IMR-90 (cell line): ENCODE data around the gene CMTM8. TPM values are rescaled to one million over a fixed set of nuclear protein-coding genes. Genes with fewer than 3 reads are reported as not detected.

Source experiments
- ATAC-seq: fragments of 200-7000 bp; cut with Tn5 transposase; 2 replicates; pipeline ENCODE4 v1.9.1; 2020; ENCODE audit warnings: low read depth, mild to moderate bottlenecking, moderate library complexity
- BruUV-seq: library from RNA; stranded (reverse); fragments of 400-500 nt; replicated peaks from 2 replicates; lab custom pipeline; 2021; lab: Mats Ljungman, UMichigan
- CTCF ChIA-PET: fragments of 300-600 bp; formaldehyde crosslinking; extraction: SDS; loops from one replicate; lab custom pipeline; 2021; ENCODE audit warnings: antibody characterized with exemption; lab: Yijun Ruan, JAX
- POLR2A ChIA-PET: fragments of 300-600 bp; sonication (Branson Sonifier 250); formaldehyde crosslinking; loops from one replicate; lab custom pipeline; 2022; ENCODE audit warnings: antibody characterized with exemption; ENCODE audit not compliant: unreplicated experiment; lab: Charles Lee
- DNase-seq: peaks from one replicate; pipeline ENCODE4 v3.0.0; 2013
- H2AFZ ChIP-seq: replicated peaks from 2 replicates; pipeline ENCODE3; 2013; ENCODE audit warnings: low read length, mild to moderate bottlenecking; ENCODE audit not compliant: poor library complexity
- H2AK5ac ChIP-seq: 2 replicates; pipeline ENCODE4 v1.6.1; 2013; ENCODE audit warnings: low read depth, low read length, inconsistent platforms
- H2AK9ac ChIP-seq: replicated peaks from 2 replicates; pipeline ENCODE3; 2013; ENCODE audit warnings: mild to moderate bottlenecking, low read depth, low read length, moderate library complexity; ENCODE audit not compliant: poor library complexity
- H2BK120ac ChIP-seq: 2 replicates; pipeline ENCODE4 v1.6.1; 2013; ENCODE audit warnings: low read depth, low read length, inconsistent platforms
- H2BK15ac ChIP-seq: 3 replicates; pipeline ENCODE4 v1.6.1; 2013; ENCODE audit warnings: low read depth, low read length, inconsistent platforms
- H2BK20ac ChIP-seq: 2 replicates; pipeline ENCODE4 v1.6.1; 2013; ENCODE audit warnings: low read depth, mild to moderate bottlenecking, inconsistent platforms, low read length, moderate library complexity
- H2BK5ac ChIP-seq: 2 replicates; pipeline ENCODE4 v1.6.1; 2013; ENCODE audit warnings: mild to moderate bottlenecking, low read depth, low read length, inconsistent platforms; ENCODE audit not compliant: poor library complexity, severe bottlenecking
- H3K14ac ChIP-seq: replicated peaks from 2 replicates; pipeline ENCODE4 v1.6.1; 2013; ENCODE audit warnings: low read depth, low read length, inconsistent platforms
- H3K18ac ChIP-seq: 2 replicates; pipeline ENCODE4 v1.6.1; 2013; ENCODE audit warnings: low read depth, low read length, control low read depth
- H3K23ac ChIP-seq: 2 replicates; pipeline ENCODE4 v1.6.1; 2013; ENCODE audit warnings: low read depth, low read length, inconsistent platforms
- H3K27ac ChIP-seq: 2 replicates; pipeline ENCODE4 v1.5.1; 2013; ENCODE audit warnings: mild to moderate bottlenecking, control low read depth, low read length; ENCODE audit not compliant: insufficient read depth
- H3K27me3 ChIP-seq: 2 replicates; pipeline ENCODE4 v1.6.1; 2013; ENCODE audit warnings: low read length; ENCODE audit not compliant: control insufficient read depth, insufficient read depth
- H3K36me3 ChIP-seq: 2 replicates; pipeline ENCODE4 v1.6.1; 2013; ENCODE audit warnings: low read length, mixed read lengths; ENCODE audit not compliant: control insufficient read depth, insufficient read depth
- H3K4ac ChIP-seq: 2 replicates; pipeline ENCODE4 v1.6.1; 2013; ENCODE audit warnings: low read depth, low read length, inconsistent platforms
- H3K4me1 ChIP-seq: 2 replicates; pipeline ENCODE4 v1.6.1; 2013; ENCODE audit warnings: low read length, mixed read lengths; ENCODE audit not compliant: control insufficient read depth, insufficient read depth
- H3K4me2 ChIP-seq: 2 replicates; pipeline ENCODE4 v1.6.1; 2013; ENCODE audit warnings: low read depth, mild to moderate bottlenecking, control low read depth, low read length, moderate library complexity
- H3K4me3 ChIP-seq: 2 replicates; pipeline ENCODE4 v1.5.1; 2013; ENCODE audit warnings: low read depth, mild to moderate bottlenecking, control low read depth, low read length, moderate library complexity; ENCODE audit not compliant: insufficient read depth
- H3K56ac ChIP-seq: 2 replicates; pipeline ENCODE4 v1.6.1; 2013; ENCODE audit warnings: low read length, inconsistent platforms; ENCODE audit not compliant: insufficient read depth; ENCODE audit errors: extremely low read depth
- H3K79me1 ChIP-seq, 2 experiments: 2 replicates each; pipeline ENCODE4 v1.6.1; 2013; ENCODE audit warnings: low read length in 2 of 2, inconsistent platforms in 1 of 2, low read depth in 1 of 2
- H3K9ac ChIP-seq: 2 replicates; pipeline ENCODE4 v1.6.1; 2013; ENCODE audit warnings: low read depth, low read length, control low read depth
- H3K9me1 ChIP-seq: 2 replicates; pipeline ENCODE4 v1.6.1; 2013; ENCODE audit warnings: low read length, inconsistent platforms; ENCODE audit not compliant: insufficient read depth
- H3K9me3 ChIP-seq: 2 replicates; pipeline ENCODE4 v1.6.1; 2013; ENCODE audit warnings: low read length; ENCODE audit not compliant: control insufficient read depth, insufficient read depth
- H4K20me1 ChIP-seq: 2 replicates; pipeline ENCODE4 v1.6.1; 2013; ENCODE audit warnings: low read length, inconsistent platforms; ENCODE audit not compliant: insufficient read depth
- H4K5ac ChIP-seq: 2 replicates; pipeline ENCODE4 v1.6.1; 2013; ENCODE audit warnings: mild to moderate bottlenecking, low read depth, low read length, control low read depth
- H4K8ac ChIP-seq, 2 experiments: 2 replicates each; pipeline ENCODE4 v1.6.1; 2013; ENCODE audit warnings: low read depth in 2 of 2, low read length in 2 of 2, control low read depth in 1 of 2, inconsistent platforms in 1 of 2
- H4K91ac ChIP-seq: 2 replicates; pipeline ENCODE4 v1.6.1; 2013; ENCODE audit warnings: low read depth, low read length, inconsistent platforms; ENCODE audit not compliant: insufficient read depth
- CEBPB ChIP-seq: IDR thresholded peaks from 2 replicates; pipeline ENCODE4 v1.6.1; 2012; ENCODE audit warnings: low read depth, low read length, improper control_type of control experiment
- RAD21 ChIP-seq: IDR thresholded peaks from 2 replicates; pipeline ENCODE4 v1.6.1; 2012; ENCODE audit warnings: low read length, improper control_type of control experiment
- WGBS, 2 experiments: methylation state at CpG; one replicate each; pipeline versions ENCODE4 v1.1.5 to v1.1.7; 2013; ENCODE audit warnings: missing lambda C conversion rate in 2 of 2; ENCODE audit not compliant: insufficient read length in 1 of 2; ENCODE audit errors: extremely low coverage in 2 of 2; 5-methylcytosine and 5-hydroxymethylcytosine counted together
- dilution Hi-C: fragments of 300-500 bp; cut with HindIII; formaldehyde crosslinking; loops from one replicate; pipeline ENCODE4 v1.14.3; 2018; ENCODE audit warnings: low sequenced_read_pairs; ENCODE audit not compliant: unreplicated experiment
- in situ Hi-C: fragments of 300-500 bp; cut with MboI; formaldehyde crosslinking; loops from 3 replicates; pipeline ENCODE4 v1.14.3; 2019; ENCODE audit warnings: low sequenced_read_pairs, inconsistent platforms, mixed read lengths
- intact Hi-C: fragments of 100-400 bp; cut with micrococcal nuclease; formaldehyde crosslinking; loops from 2 replicates; pipeline ENCODE4 v1.10.0; 2022
- polyA plus RNA-seq, 3 experiments: library from polyadenylated mRNA; depleted of rRNA; stranded (reverse); fragments of >200 nt; gene quantifications; 2 replicates each; pipeline ENCODE4 v1.2.3, GENCODE V29; 2012; ENCODE audit warnings: low replicate concordance in 1 of 3
- total RNA-seq: library from RNA; depleted of rRNA; stranded (reverse); fragments of >200 nt; gene quantifications from 2 replicates; pipeline ENCODE4 v1.2.3, GENCODE V29; 2012

CMTM8 gene
- total and polyA plus RNA-seq, 2 of the 4 experiments (the other 2 are of a cell fraction): 0.15 TPM; not detected in 1

DNA sequence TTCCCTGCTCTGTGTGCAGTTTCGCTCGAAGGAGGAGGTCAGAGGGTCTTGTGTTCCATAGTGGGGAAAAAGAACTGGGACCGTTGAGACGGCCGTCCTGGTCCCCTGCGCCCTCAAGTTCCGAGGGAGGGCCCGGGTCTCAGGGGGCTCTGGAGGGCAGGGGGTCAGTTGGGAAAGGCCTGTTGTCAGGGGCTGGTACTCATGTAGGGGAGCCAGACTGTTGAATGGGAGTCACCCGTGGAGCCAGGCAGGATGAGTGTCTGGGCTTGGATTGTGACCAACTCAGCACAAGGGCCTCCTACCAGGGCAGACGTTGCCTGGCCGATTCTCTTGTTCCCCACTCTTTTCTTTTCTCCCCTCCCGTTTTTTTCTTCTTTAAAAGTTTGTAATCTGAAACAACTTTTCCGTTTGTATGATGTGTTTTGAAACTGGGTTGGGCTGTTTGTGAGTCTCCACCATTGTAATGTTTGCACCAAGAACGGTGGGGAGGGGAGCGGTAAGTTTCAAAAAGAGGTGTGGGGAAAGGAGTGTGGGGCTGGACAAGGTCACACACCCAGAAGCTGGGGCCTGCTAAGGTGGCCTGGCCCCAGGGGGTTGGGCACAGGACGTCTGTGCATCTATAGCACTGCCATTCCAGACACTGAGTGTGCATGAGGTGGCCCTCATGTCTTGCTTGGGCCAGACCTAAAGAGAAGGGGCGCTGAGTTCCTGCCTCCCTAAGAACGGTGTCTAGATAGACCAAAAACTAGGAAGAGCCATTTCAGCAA, 154.2 kb downstream of the CMTM8 start:
- Histone ChIP-seq H2BK5ac (peak overlapping the region; percentile 46), H3K14ac (peak overlapping the region; percentile 85), H2BK20ac (no peak overlapping the region), H3K56ac (peak overlapping the region; percentile 32; the same call in 1 of the 2 replicates), H2AFZ (peak overlapping the region; percentile 97), H4K91ac (no peak overlapping the region; the same call in 1 of the 2 replicates), H3K23ac (peak overlapping the region; percentile 90), H2AK5ac (peak overlapping the region; percentile 39), H2AK9ac (peak overlapping the region; percentile 97), H3K4me2 (peak overlapping the region; percentile 76), H3K4me3 (peak overlapping the region; percentile 90), H3K27ac (peak overlapping the region; percentile 76), H3K79me1 (peaks cover 22 to 41% of the 10 kb centered on the region in 2 experiments), H4K8ac (peak overlapping the region; percentile 3 to 70; a peak in 2 of 4 replicates), H3K4me1 (peaks cover 2% of the 10 kb centered on the region; the same call in 1 of the 2 replicates), H3K4ac (peak overlapping the region; percentile 79), H3K18ac (peak overlapping the region; percentile 10; the same call in 1 of the 2 replicates), H3K9me3 (no peaks in the 10 kb centered on the region), H3K9me1 (peaks cover 4% of the 10 kb centered on the region), H2BK120ac (peak overlapping the region; percentile 63; the same call in 1 of the 2 replicates), H3K9ac (peak overlapping the region; percentile 76), H4K20me1 (no peaks in the 10 kb centered on the region), H2BK15ac (no peak overlapping the region), H4K5ac (no peak overlapping the region), H3K27me3 (no peaks in the 10 kb centered on the region), H3K36me3 (no peaks in the 10 kb centered on the region)
- DNase-seq (peak; percentile 77), ATAC-seq (peak; percentile 61)
- ChIA-PET POLR2A (no interaction called here), CTCF (no interaction called here)
- WGBS, 2 experiments: 60% methylated on average over 1 of the region's 18 CpGs; no CpG with 5 or more reads in 1 of the 2 experiments
- intact Hi-C loops (loop anchor here (1.0 to 5.0 kb wide), 4 partner anchors 75 to 215 kb away; partner anchors contain the start of genes CMTM6 and DYNC1LI1), dilution Hi-C loops (no loop called here), in situ Hi-C loops (loop anchor here (5.0 to 25.0 kb wide), 2 partner anchors 75 to 270 kb away; no protein-coding TSS in a partner anchor)
- BruUV-seq: no TSS peak
- TF ChIP-seq CEBPB (no peak), RAD21 (0 out of 2 replicates have a peak, but pooled peaks have one; percentile 10)
